Activated gamma-delta T cell treated with anti-CD3 and anti-CD28 coated beads, Interleukin-2, amount 50 U/mL, for 16 hours (primary cell): ENCODE results near the gene LBR.
"Not testable (repeated sequence)": the region's sequence is repeated elsewhere in the genome, so short reads cannot be mapped to it uniquely, and the experiment has no call there.

Experiments
- DNase-seq: peaks from one replicate; pipeline ENCODE4 v3.0.0-alpha.2; 2020; ENCODE audit warnings: low read depth

The LBR gene

DNA sequence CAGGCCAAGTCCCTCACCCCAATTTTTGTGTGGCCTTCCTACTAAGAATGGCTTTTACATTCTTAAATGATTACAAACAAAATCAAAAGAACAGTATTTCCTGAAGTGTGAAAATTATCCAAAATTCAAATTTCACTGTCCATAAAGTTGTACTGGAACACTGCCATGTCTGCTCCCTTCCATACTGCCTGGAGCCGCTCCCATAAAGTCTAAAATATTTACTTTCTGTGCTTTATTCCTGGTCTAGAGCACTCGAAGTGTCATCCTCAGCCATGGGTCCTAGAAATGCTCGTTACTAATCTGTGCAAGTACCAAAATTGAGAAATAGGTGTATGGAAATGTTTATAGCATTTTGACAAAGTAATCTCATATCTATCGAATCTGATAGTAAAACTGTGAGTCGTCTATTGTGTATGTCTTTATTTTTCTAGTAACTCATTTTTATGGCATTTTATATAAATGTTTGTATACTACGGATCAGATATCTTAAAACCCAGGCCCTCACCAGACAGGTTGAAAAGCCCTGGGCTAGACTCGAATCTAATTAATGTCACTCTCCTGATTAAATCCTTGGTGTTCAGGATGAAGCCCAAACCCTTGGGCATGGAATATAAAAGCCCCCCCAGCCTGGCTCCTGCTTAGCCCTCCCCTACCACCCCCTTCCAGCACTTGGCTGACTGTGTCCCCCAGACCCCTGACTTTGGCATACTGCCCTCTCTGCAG, 4.9 kb downstream of the LBR start:
- no peak for DNase-seq

DNA sequence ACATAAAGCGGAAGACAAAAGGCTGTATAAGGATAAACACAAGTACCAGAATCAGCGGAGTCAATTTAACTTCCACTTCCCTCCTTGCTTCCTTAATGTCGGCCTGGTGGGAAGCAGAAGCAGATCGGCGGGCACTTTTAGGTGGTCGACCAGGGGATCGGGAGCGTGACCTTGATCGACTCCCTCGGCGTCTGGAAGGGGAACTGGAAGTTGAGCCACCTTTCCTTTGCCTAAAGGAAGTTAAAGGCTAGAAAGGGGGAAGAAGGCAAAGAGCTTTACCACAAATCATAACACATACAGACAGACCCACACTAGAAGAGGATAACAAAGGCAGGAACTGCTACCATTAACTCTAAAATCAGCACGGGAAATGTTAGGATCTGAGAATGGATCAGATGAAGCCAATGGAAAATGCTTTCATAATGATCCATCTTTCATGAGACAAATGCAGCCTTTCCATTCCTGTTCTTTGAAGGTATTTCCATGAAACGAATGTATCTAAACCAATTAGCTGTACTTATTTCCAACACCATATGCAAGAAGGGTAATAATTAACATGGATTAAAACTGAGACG, 5.7 kb downstream of the LBR start:
- no peak for DNase-seq

DNA sequence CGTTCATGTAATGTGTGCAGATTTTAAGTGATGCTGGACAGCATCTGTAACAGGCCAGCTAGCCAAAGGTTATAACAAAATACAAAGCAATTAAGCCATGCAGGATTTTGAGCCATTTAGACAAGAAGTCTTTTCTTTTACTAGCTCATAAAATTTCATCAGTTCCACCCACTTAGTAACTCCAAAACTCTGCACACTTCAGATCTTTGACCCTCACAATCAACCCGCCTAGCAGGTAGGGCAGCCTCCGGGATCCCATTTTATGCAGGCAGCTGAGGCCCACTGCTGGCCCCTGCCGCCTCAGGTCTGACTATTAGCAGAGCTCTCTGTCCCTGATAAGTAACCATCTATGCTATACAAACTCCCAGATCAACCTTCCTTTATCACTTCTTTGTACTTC, 9.2 kb downstream of the LBR start:
- no peak for DNase-seq

DNA sequence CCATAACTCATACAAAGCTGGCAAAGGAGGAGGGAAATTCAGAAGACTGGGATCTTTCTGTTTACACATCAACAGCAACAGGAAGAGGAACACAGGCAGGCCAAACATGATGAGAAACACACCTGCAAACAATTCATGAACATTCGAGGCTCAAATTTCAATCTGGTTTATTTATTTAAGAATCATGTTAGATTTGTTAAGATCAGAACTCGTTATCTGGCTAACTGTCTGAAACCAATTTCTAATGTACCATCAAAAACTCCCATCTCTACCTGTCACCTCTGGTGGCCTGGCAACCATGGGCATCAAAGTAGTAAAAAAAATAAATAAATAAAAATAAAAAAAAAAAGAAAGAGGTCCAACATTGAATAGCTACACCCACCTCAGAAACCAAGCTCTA, 9.8 kb downstream of the LBR start:
- DNase-seq, result no peak

DNA sequence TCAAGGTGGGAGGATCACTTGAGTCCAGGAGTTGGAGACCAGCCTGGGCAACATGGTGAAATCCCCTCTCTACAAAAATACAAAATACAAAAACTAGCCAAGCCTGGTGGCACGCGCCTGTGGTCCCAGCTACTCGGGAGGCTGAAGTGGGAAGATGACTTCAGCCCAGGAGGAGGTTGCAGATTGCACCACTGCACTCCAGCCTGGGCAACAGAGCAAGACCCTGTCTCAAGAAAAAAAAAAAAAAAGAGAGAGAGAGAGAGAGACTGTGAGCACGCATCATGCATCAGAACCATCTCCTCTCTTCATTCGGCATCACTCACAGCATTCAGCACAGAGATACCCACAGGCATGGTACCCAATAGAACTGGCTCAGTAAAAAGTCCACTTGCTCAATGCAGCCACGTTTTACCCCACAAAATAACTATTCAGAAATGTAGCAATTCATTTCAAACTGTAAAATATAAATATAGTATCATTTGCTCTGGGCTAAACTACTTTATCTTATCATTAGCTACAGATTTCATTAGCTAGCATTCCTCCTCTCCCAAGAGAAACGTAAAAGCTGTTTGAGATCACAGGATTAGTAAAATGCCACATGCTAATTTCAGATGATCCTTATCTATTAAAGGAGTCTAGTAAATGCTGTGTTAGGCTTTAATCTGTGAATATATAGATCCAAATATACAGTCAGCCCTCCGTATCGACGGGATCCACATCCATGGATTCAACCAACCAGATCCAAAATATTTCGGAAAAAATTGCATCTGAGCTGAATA, 11.7 kb downstream of the LBR start:
- no peak for DNase-seq

DNA sequence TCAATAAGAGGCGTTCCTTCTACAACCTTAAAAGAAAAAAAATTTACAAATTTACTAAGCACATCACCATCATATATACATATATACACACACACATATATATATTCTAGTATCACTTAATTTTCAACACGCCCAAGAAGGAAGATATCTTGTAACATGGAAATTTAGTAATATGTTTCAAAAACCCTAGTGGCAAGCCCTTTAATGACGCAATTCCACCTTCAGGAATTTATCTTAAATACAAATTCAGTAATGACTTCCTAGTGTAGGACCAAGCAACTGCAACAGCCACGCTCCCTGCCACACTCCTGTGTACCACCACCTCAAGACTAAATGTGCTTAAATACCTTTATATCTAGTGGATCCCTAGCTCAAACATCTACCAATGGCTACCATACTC, 12.5 kb downstream of the LBR start:
- DNase-seq, result no peak

DNA sequence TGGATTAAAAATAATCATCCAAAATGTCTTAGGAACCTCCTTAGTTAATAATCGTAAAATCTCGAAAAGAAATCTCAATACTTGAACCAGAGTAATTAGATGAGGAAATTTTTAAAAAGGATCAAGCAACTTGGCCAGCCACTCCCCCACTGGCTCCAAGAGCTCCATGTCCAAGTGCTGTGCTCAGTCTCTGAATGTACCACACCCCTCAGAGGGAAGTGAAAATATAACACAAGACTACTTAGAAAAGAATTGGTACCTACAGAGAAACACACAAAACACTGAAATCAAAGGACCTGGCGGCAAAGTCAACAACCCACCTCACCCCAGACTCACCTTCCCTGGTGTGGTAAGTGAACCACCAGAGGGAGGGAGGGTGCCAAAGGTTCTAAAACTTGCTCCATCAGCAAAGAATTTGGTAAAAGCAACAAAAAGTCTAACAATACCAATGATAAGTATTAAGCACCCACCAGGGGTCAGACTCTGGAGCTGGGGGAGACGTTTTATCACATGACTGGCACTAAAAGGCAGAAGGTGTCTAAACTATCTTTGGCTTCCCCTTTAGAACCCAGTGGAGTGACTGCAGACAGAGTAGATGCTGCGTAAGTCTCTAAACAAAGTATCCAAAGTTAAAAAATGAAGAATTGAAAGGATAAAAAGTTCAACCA, 14.0 kb downstream of the LBR start:
- no peak for DNase-seq

DNA sequence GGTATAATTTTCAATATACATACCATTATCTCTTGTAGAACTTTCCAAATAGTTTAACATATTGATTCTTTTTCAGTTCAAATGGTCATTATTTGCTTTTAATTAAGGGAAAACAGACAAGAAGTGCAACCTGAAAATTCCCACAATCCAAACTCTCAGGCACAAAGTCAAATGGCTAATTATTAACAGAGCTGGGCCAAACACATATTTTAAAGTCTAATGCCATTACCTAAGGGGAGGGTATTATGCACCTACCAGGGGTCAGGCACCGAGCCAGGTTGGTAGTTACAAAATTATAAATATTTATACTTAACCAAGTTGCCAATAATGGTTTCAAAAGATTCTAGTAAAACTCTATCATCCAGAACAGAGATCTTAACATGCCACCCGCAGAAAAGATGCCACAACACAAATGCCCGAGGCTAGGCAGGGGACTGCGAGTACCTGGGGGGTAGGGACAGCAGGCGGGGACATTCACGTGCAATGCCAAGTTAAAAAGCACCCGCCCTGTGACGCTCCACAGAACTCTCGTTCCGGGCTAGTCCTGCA, 15.0 kb downstream of the LBR start:
- no peak for DNase-seq

DNA sequence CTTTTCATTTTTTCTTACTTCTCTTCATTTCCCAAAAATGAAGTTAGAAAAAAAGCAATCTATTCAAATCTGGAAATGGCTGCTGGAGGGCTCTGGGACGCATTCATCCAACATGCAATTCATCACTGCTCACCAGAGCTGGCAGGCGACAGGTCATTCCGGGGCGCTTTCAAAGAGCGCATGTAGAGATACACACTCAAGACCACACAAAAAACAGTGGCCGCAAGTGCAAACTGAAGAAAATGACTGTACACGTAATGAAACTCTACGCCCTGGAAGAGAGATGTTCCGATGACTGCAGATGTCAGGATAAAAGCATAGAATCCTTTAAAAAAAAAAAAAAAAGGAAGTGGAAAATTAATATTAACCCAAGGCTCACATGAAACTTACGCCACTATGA, 15.5 kb downstream of the LBR start:
- no peak for DNase-seq

DNA sequence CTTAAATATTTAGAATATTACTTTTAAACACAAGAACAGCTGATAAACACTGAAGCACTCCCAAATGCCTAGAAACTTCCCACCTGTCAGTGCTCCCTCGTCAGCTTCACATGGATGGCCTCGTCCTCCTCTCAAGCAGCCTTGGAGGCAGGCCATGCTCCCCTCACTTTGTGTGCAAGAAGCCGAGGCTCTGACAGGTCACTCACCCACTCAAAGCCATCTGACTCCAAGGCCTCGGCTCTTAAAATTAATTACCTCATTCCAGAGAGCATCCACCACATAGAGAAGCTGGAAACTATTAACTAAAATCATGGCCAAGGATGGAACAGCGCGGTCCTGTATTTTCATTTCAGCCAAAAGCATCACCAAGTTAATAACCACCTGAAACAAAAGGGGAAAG, 17.8 kb downstream of the LBR start:
- DNase-seq, result no peak

DNA sequence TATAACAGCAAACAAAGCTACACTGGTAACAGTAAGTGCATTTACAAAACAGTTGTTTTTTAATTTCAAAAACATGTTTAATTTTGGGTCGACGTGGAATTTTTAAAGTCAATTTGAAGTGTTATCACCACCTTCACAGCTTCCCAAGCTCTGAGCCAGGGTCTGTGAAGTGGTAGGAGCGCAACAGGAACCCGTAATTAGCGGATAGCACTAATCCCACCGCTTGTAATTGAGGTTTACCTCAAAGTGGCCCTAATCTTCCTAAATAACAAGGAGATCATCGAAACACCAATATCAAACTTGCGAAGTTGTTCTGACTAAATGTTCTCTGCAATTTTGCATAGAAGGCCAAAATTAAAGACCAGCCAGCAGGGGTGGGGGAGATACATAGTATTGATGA, 18.8 kb downstream of the LBR start:
- no peak for DNase-seq

DNA sequence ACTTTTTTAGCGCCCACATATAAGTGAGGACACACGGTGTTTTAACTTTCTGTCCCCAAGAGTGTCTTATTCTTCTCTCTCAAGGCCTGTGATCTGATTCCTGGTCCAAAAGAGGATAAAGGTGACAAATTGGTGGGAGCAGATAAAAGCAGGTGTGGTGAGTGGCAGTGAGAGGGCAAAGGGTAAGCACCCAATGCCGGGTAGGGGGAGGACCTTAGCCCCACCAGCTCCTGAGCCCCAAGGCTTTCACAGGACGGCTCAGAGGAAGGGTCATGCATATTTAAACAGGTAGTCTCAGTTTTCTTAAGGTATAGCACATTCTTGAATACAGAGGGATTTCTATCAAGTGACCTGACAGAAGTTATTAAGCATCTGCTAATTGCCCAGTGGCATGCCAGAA, 19.6 kb downstream of the LBR start:
- DNase-seq, result no peak

DNA sequence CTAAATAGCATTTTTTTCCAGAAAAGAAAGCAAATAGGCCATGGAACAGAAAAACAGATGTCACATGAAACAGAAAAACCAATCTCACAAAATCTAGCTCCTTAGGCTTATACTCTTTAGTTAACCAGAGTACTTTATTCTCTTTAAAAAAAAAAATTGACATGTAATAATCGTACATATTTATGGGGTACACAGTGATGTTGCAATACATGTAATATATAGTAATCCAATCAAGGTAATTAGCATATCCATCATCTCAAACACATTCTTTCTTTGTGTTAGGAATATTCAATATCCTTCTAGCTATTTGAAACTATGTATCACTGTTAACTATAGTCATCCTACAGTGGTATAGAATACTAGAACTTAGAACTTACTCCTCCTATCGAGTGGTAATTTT, 20.1 kb downstream of the LBR start:
- DNase-seq, result no peak

DNA sequence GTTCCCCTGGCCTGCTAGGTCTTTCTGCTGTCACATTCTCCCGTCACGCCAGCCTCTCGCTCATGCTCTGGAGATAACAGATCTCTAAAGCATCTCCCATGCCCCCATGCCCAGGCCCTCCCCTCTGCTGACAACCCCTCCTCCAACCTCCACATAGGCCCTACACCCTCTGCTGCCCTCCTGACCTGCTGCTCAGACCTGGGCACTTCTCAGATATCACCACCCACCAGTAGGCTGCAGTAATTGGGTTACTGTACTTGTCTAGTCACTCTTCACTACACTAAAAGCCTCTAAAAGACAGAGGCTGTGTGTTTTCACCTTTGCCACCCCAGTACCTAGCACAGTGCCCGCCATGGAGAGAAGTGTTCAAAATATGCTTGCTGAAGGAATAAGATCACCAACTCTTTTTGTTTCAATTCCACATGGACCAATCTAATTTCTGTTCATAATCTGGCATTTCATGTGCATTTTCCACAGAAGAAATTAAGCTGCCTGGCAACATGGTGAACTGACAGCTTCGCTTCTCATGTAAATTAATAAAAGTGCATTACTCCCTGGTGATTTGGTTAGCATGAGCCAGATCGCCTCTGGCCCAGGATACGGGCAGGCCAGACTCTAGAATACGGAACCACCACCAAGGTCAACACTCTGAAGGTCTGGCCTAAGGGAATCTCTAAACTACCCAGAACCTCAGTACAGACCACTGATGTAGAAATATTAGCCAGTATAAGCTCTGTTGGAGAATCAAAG, 20.7 kb downstream of the LBR start:
- DNase-seq, result no peak

DNA sequence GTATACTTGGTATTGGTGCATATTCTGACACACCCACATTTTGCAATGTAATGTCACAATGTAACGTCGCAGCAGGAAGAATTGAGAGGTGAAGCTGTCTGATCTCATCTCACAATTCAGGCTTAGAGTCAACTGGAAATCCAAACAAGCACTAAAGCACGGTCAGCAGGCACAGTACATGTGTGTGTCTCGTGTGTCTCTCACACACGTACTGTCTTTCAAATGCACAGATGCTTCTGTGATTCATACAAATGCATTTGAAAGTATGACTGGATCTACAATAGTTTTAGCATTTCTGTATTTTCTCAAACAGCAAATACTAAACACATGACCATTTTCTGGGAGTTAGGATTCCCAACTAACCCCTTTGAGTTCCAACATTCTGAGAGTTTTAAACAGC, 26.9 kb downstream of the LBR start:
- no peak for DNase-seq

DNA sequence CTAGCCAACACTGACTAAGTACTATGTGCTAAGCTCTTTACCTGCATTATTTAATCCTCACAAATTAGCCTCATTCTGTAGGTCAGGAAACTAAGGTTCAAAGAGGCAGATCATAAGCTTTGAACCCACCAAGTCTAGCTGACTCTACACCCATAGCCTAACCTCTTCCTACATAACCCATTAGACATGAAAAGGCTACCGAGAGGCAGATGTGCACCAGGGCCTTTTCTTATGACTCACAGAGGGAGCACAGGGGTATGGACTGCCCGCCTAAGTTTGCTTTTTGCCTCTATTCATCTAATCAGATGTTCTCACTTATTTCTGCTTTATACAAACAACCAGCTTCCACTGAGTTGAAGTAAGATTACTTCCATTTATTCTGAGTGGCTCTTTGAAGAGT, 31.5 kb downstream of the LBR start:
- DNase-seq, result no peak

DNA sequence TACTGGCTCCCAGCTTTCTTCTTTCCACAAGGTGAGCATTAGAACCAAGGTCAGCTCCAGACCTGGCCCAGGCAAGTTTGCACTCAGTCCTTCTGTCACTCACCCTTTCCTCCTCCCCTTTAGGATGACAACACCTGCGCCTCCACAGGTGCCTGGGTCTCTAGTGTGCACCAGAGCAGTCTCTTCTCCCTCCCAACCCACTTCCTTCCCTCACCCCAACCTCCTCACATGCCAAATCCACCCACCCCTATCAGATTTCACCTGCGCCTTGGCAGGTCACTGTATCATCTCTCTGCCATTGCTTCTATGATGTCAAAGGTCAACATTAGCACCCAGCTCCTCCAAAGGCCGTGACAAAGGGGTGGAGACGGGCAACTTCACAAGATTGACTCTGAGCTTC, 38.0 kb downstream of the LBR start:
- DNase-seq, result no peak

DNA sequence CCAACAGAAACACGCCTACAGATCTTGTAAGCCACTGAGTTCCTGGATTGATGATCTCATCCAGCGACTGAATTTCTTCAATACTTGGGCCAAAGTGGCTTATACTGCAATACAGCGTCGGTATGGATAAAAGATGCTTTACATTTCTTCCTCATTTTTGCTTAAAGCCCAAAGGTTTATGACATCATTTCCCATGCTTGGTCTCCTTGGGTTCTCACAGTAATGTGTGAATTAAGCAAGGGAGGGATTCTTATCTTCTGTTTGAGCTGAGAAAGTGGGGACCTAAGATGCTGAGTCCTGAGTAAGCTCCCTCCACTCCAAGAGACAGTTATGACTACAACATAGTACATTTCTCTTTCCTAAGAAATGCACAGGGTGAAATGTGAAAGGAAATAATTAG, 39.5 kb downstream of the LBR start:
- DNase-seq, result no peak

DNA sequence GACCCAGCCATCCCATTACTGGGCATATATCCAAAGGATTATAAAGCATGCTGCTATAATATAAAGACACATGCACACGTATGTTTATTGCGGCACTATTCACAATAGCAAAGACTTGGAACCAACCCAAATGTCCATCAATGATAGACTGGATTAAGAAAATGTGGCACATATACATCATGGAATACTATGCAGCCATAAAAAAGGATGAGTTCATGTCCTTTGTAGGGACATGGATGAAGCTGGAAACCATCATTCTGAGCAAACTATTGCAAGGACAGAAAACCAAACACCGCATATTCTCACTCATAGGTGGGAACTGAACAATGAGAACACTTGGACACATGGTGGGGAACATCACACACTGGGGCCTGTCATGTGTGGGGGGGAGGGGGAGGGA, 41.0 kb downstream of the LBR start:
- not testable (repeated sequence) for DNase-seq

DNA sequence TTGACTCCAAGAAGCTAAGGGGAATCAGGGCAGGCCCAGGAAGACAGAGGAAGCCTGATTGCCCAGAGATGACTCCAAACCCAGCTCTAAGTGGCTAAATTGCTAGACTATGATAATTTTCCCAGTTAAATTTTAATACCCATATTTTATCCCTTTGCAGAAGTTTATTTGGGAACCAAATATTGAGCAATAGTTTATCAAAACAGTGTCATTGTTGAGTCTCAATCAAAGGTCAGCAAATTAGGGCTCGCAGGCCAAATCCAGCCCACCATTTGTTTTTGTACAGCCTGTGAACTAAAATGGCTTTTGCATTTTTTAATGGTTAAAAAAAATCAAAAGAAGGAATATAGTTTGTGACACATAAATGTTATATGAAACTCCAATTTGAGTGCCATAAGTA, 47.1 kb downstream of the LBR start:
- DNase-seq, result no peak

DNA sequence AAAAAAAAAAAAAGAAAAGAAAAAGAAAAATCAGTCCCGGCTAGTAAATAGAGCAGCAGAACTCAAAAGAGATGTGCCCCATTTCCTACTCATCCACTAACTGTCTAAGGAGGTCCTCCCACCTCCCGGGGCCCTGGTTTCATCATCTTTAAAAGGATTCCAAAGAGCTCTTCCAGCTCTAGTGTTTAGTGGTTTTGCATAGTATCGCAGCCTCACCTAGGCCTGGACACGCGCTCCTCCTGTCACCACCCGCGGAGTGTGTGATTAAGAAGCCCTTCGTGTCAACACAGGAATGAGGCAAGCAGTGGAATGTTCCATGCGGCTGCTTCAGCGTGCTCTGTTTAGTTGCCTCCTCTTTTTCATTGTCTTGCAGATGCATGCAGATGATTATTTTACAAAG, 49.0 kb downstream of the LBR start:
- no peak for DNase-seq

DNA sequence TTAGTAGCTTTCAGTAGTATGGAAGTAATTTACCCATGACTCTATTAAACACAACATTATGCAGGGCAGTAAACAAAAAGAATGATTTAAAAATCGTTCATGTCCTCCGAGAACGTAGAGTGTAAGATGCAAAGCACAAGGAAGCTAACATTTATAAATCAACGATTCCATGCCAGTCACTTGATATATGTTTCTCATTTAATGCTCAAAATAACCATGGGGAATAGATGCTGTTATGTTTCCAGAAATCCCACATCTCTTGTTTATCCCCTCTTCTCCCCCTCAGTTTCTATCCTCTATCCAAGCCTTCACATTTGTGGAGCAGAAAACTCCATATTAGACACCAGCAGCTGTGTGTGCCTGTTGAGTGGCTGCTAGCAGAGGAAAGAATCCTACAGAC, 52.8 kb downstream of the LBR start:
- no peak for DNase-seq
